HG03432 (cell line): ENCODE data around the gene WDR87.
"Not testable (repeated sequence)": the region's sequence is repeated elsewhere in the genome, so short reads cannot be mapped to it uniquely, and the experiment has no call there.

ENCODE experiments used
- ATAC-seq: cut with Tn5 transposase; IDR thresholded peaks from one replicate; pipeline ENCODE4 v1.9.1; 2021; ENCODE audit warnings: mild to moderate bottlenecking, moderate library complexity; ENCODE audit not compliant: unreplicated experiment

The WDR87 gene

DNA sequence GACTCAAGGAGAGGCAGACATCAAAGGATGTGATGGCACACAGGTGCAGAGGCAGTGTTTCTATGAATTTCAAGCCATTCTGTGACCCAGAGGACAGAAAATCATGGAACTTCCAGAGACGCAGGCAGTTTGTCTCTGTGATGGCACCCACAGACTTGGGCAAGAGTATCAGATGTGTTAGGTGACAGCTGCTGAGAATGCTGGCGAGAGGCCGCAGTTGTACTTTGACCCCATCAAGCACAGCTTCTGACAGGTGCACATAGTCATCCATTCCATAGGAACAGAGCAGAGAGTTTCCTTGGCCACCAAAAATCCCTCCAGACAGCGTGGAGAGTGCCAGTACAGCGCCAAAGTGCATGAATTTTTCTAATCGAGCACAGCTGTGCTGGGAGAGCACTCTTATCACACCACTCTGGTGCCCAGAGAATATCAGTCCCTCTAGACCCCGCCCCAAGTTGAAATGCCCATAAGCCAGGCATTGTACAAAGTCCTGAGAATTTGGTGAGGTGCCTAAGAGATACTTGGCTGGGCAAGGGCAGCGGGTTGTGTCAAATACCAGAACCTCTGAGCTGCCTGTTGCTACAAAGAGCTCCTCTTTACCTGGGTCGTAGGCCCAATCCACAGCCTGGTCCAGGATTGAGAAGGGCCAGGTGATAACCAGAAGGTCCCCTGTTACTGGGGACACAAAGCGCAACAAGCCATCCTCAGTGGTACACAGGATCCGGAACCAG lies 12.4 kb downstream of the WDR87 start:
- ATAC-seq, result no peak

DNA sequence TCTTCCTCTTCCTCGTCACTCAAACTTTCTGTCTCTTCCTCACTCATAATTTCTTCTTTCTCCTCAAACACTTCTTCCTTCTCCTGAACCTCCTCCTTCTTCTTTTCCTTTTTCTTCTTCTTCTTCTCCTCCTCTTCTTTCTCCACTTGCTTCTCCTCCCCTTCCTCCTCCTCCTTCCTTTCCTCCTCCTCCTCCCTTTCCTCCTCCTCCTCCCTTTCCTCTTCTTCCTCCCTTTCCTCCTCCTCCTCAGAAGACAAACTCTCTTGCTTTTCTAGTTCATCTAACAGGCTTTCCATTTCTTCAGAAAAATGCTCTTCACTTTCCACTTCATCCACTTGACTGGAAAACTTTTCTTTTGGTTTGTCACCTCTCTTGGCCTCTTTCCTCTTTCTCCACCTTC lies 19.8 kb downstream of the WDR87 start:
- ATAC-seq, result no peak

DNA sequence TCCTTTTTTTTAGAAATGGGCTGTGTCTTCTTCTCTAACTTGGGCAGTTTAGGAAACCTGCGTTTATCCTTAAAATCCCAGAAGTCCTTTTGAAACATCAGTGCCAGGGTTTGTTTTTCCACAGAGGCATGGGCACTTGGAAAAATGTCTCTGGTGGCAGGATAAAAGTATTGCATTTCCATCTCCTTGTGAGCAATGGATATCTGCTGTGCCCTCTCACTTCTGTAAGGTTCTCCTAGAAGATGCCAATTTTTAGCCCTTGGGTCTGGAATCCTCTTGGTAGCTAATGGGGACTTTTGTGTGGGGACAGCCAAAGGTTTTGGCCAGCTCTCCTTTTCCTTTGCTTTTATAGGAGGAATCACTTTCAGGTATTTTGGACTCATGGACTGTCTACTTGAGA lies 21.0 kb downstream of the WDR87 start:
- no peak for ATAC-seq

DNA sequence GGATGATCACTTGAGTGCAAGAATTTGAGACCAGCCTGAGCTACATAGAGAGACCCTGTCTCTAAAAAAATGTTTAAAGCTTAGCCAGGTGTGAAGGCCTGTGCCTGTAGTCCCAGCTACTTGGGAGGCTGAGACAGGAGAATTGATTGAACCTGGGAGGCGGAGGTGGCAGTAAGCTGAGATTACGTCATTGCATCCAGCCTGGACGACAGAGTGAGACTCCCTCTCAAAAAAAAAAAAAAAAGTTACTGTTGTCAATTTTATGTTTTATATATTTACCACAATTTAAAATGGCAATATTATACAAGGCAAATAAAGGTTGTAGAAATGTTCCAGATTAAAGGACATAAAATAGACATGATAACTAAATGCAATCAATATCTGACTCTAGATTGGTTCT lies 29.2 kb downstream of the WDR87 start:
- no peak for ATAC-seq

DNA sequence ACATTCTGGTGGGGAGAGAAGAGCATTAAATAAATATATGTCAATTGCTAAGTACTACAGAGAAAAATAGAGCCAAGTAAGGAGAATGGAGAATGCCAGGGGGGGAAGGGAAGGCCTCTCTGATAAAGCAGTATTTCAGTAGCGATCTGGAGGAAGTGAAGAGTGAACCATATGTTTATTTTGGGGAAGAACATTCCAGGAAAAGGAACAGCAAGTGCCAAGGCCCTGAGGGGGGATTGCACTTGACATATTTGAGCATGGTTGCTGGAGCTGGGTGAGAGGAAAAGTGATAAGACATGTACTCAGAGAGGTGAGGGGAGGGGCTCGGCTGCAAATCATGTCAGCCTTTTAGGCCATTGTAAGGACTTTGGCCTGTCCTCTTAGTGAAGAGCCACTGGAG lies 30.4 kb downstream of the WDR87 start:
- no peak for ATAC-seq

DNA sequence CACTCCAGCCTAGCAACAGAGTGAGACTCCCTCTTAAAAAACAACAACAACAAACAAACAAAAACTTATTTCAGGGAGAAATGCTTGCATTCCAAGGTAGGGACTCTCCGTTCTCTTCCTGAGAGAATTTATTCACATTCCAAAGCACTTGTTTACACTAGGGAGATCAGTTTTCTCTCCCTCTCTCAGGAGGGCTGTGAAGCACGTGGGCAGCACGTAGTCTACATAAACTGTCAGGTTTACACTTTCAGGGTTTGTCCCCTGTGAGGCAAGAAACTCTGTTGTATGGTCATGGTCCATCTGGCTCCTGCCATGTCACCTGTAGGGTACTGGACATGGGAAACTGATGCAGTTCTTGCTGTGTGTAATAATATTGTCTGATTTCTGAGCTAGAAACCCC lies 31.6 kb downstream of the WDR87 start:
- ATAC-seq, result no peak

DNA sequence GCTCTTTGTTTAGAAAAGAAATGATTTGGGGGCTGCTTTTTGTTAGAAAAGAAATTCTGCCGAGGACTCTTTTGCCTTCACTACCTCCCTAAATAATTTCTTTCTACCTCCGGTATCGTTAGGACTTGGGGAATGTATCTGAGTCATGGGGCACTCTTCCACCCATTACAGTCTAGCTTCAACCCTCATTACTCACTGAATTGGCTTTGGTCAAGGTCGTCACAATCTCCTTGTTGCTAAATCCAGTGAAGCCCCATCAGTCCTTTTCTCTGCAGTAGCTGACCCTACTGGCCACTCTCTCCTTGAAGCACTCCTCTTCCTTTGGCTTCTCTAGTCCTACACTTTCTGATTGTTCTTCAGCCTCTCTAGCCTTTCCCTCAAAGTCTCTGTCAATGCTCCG lies 34.0 kb downstream of the WDR87 start:
- no peak for ATAC-seq

DNA sequence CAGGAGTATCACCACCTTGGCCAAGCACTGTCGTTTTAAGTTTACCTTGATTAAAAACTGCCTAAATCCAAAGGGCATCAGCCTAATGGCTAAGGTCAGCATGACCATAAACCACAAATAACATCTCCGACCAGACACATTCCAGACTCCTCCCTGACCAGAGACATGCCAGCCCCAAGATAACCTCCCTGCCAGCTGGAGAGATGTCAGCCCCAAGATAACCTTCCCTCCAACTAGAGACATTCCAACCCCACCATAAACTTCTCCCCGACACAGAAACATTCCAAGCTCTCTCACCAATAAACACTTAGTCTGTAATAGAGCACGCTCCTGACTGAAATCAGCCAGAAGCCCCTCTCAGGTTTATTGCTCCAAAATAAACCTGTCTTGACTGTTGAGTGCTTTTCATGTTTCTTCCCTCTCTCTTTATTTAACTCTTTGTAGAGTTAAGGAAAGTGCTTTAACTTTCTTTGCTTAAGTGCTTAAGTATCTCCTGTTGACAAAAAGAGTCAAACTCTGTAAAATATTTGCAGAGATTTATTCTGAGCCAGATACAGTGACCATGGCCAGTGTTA lies 36.5 kb downstream of the WDR87 start:
- no peak for ATAC-seq

DNA sequence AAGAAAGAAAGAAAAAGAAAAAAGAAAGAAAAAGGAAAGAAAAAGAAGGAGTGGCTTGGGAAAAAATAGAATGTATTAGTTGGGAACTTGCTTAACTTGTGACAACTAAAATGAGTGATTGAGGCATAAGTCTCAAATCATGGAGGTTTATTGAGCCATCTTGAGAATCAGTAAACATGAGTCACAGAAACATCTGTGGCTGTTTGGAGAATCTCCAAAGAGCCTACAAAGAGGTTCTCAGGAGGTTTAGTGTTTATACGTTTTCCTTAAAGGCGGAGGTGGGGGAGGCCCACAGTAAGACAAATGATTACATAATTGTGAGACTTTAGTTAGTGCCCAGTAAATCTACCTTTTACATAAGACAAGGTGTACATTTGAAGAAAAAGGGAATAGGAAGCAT lies 38.6 kb downstream of the WDR87 start:
- ATAC-seq, result no peak

DNA sequence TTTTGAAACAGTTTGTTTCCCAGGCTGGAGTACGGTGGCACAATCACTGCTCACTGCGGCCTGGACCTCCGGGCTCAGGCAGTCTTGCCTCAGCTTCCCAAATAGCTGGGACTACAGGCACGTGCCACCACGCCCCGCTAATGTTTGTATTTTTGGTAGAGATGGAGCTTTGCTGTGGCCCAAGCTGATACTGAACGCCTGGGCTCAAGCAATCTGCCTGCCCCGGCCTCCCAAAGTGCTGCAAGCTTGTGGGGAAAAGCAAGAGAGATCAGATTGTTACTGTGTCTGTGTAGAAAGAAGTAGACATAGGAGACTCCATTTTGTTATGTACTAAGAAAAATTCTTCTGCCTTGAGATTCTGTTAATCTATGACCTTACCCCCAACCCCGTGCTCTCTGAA lies 40.5 kb downstream of the WDR87 start:
- ATAC-seq, result not testable (repeated sequence)

DNA sequence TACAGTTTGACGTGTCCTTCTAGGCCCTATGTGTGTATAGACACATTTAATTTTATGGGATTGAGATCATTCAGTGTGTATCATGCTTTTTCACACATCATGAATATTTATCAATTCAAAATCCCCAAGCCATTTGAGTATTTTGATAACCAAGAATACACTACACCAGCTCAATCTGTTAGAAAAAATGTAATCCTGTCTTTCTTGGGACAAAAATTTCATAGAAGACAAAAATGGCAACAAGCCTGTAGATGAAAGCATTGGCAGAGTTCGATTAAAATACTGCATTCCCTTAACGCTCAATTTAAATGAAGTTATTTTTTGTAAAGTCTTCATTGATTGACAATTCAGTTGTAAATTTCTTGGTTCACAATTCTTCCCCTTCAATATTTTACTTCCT lies 41.9 kb downstream of the WDR87 start:
- no peak for ATAC-seq

DNA sequence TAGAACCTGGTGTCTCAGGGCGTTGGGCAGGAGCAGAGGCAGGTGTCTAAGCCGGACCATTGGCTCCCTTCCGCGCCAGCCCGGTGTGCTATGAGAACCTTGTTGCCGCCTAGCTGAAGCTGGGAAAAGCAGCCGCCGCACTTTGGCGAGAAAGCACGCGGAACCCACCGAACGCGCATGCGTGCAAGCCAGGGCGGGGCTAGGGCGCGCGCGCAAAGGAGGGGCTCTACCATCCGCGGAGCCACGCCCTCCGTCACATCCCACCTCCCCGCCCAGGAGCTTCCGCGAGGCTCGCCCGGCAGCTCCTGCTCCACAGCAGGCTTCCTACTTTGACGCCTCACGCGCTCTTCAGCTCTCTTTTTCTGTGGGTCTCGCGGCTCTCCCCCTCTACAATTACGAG lies 51.3 kb downstream of the WDR87 start:
- no peak for ATAC-seq

DNA sequence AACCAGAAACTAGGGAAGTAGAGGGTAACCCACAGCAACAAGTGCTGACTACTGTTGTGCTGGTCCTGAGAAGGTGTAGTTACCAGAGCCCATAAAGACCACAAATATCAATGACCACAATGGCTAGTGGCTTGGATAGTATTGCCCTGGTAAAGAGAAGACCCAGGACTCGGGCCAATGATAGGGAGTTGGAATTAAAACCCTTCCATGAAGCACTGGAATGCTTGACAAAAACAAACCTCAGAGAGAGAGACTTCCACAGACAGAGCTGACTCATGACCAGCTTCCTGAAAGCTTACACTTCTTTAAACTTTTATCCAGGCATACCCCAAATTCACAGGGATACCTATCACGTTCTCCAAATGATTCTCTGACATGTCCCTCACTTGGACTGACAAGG lies 60.5 kb downstream of the WDR87 start:
- no peak for ATAC-seq
